HepG2 (cell line): Measurements from ENCODE around the gene POLG2. TPM values are rescaled to one million over a fixed set of nuclear protein-coding genes. Genes with fewer than 3 reads are reported as not detected.

Source experiments
- microRNA-seq: library from miRNA; unstranded; fragments of <30 nt; microRNA quantifications from one replicate; pipeline ENCODE4, GENCODE V29; 2020
- polyA plus RNA-seq, 8 experiments: library from polyadenylated mRNA; depleted of rRNA in 3 of 8; stranded (reverse) in 7 of 8; unstranded in 1 of 8; fragments of >200 nt; fragmentation: Illumina TruSeq in 4 of 8; extraction: Trizol in 4 of 8; gene quantifications; 2 replicates each; pipeline versions ENCODE4 v1.2.1 to v1.2.3, GENCODE V29; 2011 to 2016; ENCODE audit warnings: low read depth in 4 of 8, missing spikeins in 1 of 8, mixed read lengths in 1 of 8; ENCODE audit not compliant: insufficient read depth in 1 of 8
- small RNA-seq, 3 experiments: library from RNA; depleted of rRNA; stranded (forward); fragments of <200 nt; gene quantifications; one replicate each; pipeline ENCODE3, GENCODE V24; 2012; ENCODE audit warnings: low read depth in 2 of 3, low replicate concordance in 1 of 3; ENCODE audit not compliant: insufficient read length in 3 of 3, insufficient read depth in 2 of 3
- total RNA-seq, 5 experiments: library from RNA; depleted of rRNA; stranded (reverse); fragments of >200 nt; fragmentation: Illumina TruSeq; extraction: Trizol; gene quantifications; 2 replicates each; pipeline ENCODE4 v1.2.3, GENCODE V29; 2016; ENCODE audit warnings: low read depth in 1 of 5

POLG2 gene
- total and polyA plus RNA-seq, 2 of the 13 experiments (the other 11 are each of a cell fraction or from before 2014, with no cell fraction given), result 21.1 to 25.5 TPM

Small RNA genes lying within 50 kb of the gene (microRNA-seq; reads per million reads assigned to microRNA genes)
- gene MIR3064 (1.9 reads per million, percentile 8 among the genes with 10 or more reads in this experiment), gene MIR5047 (not detected)

Small RNA genes lying within 50 kb of the gene (small RNA-seq; reads per million reads assigned to genes)
- gene ATP5MFP4, result 0 reads per million in 3 experiments

Other genes starting within 250 kb of the POLG2 start
- 33.6 and 37.7 TPM in 2 replicates for gene TEX2, start 233.8 kb downstream of the POLG2 start, total RNA-seq (2016; rRNA removed; fragmentation: Illumina TruSeq; extraction: Trizol)
- 20.5 and 21.4 TPM in 2 replicates for gene TEX2, start 233.8 kb downstream of the POLG2 start, polyA plus RNA-seq (2011; rRNA removed)
- gene PECAM1, start 106.2 kb downstream of the POLG2 start, total RNA-seq (2016; rRNA removed; fragmentation: Illumina TruSeq; extraction: Trizol), result 0.24 and 0.90 TPM in 2 replicates
- gene PECAM1, start 106.2 kb downstream of the POLG2 start, polyA plus RNA-seq (2011; rRNA removed), result 2.5 and 4.1 TPM in 2 replicates
- gene MILR1, start 47.9 kb downstream of the POLG2 start, total RNA-seq (2016; rRNA removed; fragmentation: Illumina TruSeq; extraction: Trizol), result 0.27 TPM in 1 of 2 replicates, not detected in the other
- gene MILR1, start 47.9 kb downstream of the POLG2 start, polyA plus RNA-seq (2011; rRNA removed), result 0.98 and 1.7 TPM in 2 replicates
- 503 and 539 TPM in 2 replicates for gene DDX5, start 9.2 kb upstream of the POLG2 start, total RNA-seq (2016; rRNA removed; fragmentation: Illumina TruSeq; extraction: Trizol)
- gene DDX5, start 9.2 kb upstream of the POLG2 start, polyA plus RNA-seq (2011; rRNA removed), result 622 and 684 TPM in 2 replicates
- 31.9 and 68.8 TPM in 2 replicates for gene CEP95, start 9.9 kb upstream of the POLG2 start, total RNA-seq (2016; rRNA removed; fragmentation: Illumina TruSeq; extraction: Trizol)
- gene CEP95, start 9.9 kb upstream of the POLG2 start, polyA plus RNA-seq (2011; rRNA removed), result 58.6 and 65.9 TPM in 2 replicates
- 24.3 and 29.3 TPM in 2 replicates for gene SMURF2, start 165.3 kb upstream of the POLG2 start, total RNA-seq (2016; rRNA removed; fragmentation: Illumina TruSeq; extraction: Trizol)
- gene SMURF2, start 165.3 kb upstream of the POLG2 start, polyA plus RNA-seq (2011; rRNA removed), result 12.9 and 14.9 TPM in 2 replicates